A673 (cell line): ENCODE data around the gene PRKCA. TPM values are rescaled to one million over a fixed set of nuclear protein-coding genes. Genes with fewer than 3 reads are reported as not detected.

Experiments
- BruUV-seq: library from RNA; stranded (reverse); fragments of 400-500 nt; replicated peaks from 2 replicates; lab custom pipeline; 2021; lab: Mats Ljungman, UMichigan
- CTCF ChIA-PET: fragments of 300-600 bp; sonication (Branson Sonifier 250); formaldehyde crosslinking; loops from one replicate; lab custom pipeline; 2022; ENCODE audit warnings: antibody characterized with exemption; lab: Charles Lee
- POLR2A ChIA-PET: fragments of 300-600 bp; sonication (Branson Sonifier 250); formaldehyde crosslinking; loops from one replicate; lab custom pipeline; 2022; ENCODE audit warnings: antibody characterized with exemption; ENCODE audit not compliant: low non-redundant PET; lab: Charles Lee
- DNase-seq: peaks from one replicate; pipeline ENCODE4 v3.0.0-alpha.2; 2015; ENCODE audit warnings: low spot score
- H3K27ac ChIP-seq: fragments of 200-600 bp; sonication (generic); 2 replicates; pipeline ENCODE4 v1.5.1; 2016; ENCODE audit warnings: mixed run types, low read depth, mild to moderate bottlenecking, mixed read lengths, antibody characterized with exemption, low read length; ENCODE audit not compliant: poor library complexity, severe bottlenecking
- H3K27me3 ChIP-seq: fragments of 200-600 bp; sonication (generic); replicated peaks from 2 replicates; pipeline ENCODE4 v1.6.1; 2017; ENCODE audit warnings: mixed run types, low read depth, mild to moderate bottlenecking, mixed read lengths, antibody characterized with exemption, low read length; ENCODE audit not compliant: insufficient read depth, poor library complexity
- H3K36me3 ChIP-seq: fragments of 200-600 bp; sonication (generic); 2 replicates; pipeline ENCODE4 v1.6.1; 2016; ENCODE audit warnings: mixed run types, mild to moderate bottlenecking, mixed read lengths, antibody characterized with exemption, low read length; ENCODE audit not compliant: insufficient read depth, poor library complexity, severe bottlenecking
- H3K4me1 ChIP-seq: fragments of 200-600 bp; sonication (generic); 2 replicates; pipeline ENCODE4 v1.6.1; 2017; ENCODE audit warnings: mixed run types, mild to moderate bottlenecking, mixed read lengths, antibody characterized with exemption, low read length; ENCODE audit not compliant: insufficient read depth, poor library complexity, severe bottlenecking
- H3K4me3 ChIP-seq: fragments of 200-600 bp; sonication (generic); 2 replicates; pipeline ENCODE4 v1.5.1; 2016; ENCODE audit warnings: low read depth, mixed run types, mild to moderate bottlenecking, mixed read lengths, low read length; ENCODE audit not compliant: poor library complexity, severe bottlenecking
- H3K9me3 ChIP-seq: fragments of 200-600 bp; sonication (generic); 2 replicates; pipeline ENCODE4 v1.6.1; 2016; ENCODE audit warnings: mixed run types, low read depth, mild to moderate bottlenecking, mixed read lengths, antibody characterized with exemption, low read length; ENCODE audit not compliant: poor library complexity, severe bottlenecking
- EZH2 ChIP-seq: fragments of 200-600 bp; sonication (generic); IDR thresholded peaks from 2 replicates; pipeline ENCODE4 v1.6.1; 2017; ENCODE audit warnings: borderline replicate concordance, low read depth, mild to moderate bottlenecking, mixed read lengths, antibody characterized with exemption, low read length; ENCODE audit not compliant: poor library complexity, severe bottlenecking
- intact Hi-C: fragments of 100-400 bp; cut with micrococcal nuclease; formaldehyde crosslinking; loops from one replicate; pipeline ENCODE4 v1.10.0; 2022; ENCODE audit not compliant: unreplicated experiment
- total RNA-seq: library from RNA; stranded (reverse); gene quantifications from 2 replicates; pipeline ENCODE4 v1.2.3, GENCODE V29; 2021
- TF ChIP-seq, protein P1 (sequence below): fragments of 300-800, 200-600 bp; sonication (generic); conservative IDR thresholded peaks from 2 replicates; pipeline ENCODE4 v1.5.1; 2017; ENCODE audit warnings: low read depth, mild to moderate bottlenecking, antibody characterized with exemption, low read length, moderate library complexity, mixed read lengths

PRKCA gene
- total RNA-seq, 1 experiment from 2014 or later, result 16.3 TPM

- intact Hi-C loops, result no loop called here
- BruUV-seq, result no TSS peak
These were observed 140.8 kb downstream of the PRKCA start for GRCh38 chr17:66443166-66443565.

DNA sequence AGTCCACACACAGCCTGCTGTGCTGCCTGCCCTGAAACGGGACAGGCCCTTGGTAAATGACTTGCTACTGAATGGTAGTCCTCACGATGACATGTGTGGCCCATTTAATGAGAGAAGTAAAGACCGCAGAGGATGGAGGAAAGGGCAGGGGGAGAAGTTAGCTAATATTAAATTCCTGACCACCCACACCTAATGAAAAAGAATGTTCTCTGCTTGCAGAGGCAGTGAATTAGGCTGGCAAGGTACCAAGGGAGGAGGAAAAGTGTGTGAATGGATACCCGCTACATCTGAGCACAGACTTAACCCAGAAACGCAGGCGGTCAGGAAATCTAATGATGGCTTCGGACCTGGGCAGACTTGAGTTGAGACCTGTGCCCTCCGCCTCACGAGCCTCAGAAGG is 141.2 kb downstream of the PRKCA start:
- intact Hi-C loops, result no loop called here
- ChIA-PET POLR2A (no interaction called here), CTCF (no interaction called here)
- TF ChIP-seq, protein P1, sequence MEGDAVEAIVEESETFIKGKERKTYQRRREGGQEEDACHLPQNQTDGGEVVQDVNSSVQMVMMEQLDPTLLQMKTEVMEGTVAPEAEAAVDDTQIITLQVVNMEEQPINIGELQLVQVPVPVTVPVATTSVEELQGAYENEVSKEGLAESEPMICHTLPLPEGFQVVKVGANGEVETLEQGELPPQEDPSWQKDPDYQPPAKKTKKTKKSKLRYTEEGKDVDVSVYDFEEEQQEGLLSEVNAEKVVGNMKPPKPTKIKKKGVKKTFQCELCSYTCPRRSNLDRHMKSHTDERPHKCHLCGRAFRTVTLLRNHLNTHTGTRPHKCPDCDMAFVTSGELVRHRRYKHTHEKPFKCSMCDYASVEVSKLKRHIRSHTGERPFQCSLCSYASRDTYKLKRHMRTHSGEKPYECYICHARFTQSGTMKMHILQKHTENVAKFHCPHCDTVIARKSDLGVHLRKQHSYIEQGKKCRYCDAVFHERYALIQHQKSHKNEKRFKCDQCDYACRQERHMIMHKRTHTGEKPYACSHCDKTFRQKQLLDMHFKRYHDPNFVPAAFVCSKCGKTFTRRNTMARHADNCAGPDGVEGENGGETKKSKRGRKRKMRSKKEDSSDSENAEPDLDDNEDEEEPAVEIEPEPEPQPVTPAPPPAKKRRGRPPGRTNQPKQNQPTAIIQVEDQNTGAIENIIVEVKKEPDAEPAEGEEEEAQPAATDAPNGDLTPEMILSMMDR, result no peak
- no peak for TF ChIP-seq EZH2
- Histone ChIP-seq H3K4me3 (no peak overlapping the region), H3K4me1 (no peaks in the 10 kb centered on the region), H3K9me3 (no peaks in the 10 kb centered on the region), H3K36me3 (no peaks in the 10 kb centered on the region), H3K27me3 (no peaks in the 10 kb centered on the region), H3K27ac (no peak overlapping the region)
- BruUV-seq, result no TSS peak
- no peak for DNase-seq

More at GRCh38 chr17:66443166-66443565, 140.8 kb downstream of the PRKCA start:
- H3K4me1 ChIP-seq, result no peaks in the 10 kb centered on the region
- no peaks in the 10 kb centered on the region for H3K9me3 ChIP-seq
- no peak for TF ChIP-seq EZH2
- TF ChIP-seq, protein P1, result no peak
- H3K27me3 ChIP-seq, result no peaks in the 10 kb centered on the region
- DNase-seq, result no peak
- H3K27ac ChIP-seq, result no peak overlapping the region
- no peaks in the 10 kb centered on the region for H3K36me3 ChIP-seq
- POLR2A ChIA-PET, result no interaction called here
- H3K4me3 ChIP-seq, result no peak overlapping the region
- CTCF ChIA-PET, result no interaction called here

- no peak overlapping the region for H3K27ac ChIP-seq
- CTCF ChIA-PET, result no interaction called here
- no peaks in the 10 kb centered on the region for H3K36me3 ChIP-seq
- no peaks in the 10 kb centered on the region for H3K27me3 ChIP-seq
- POLR2A ChIA-PET, result no interaction called here
- no peak for DNase-seq
- TF ChIP-seq EZH2, result no peak
- TF ChIP-seq, protein P1, result no peak
- no peaks in the 10 kb centered on the region for H3K4me1 ChIP-seq
- no peaks in the 10 kb centered on the region for H3K9me3 ChIP-seq
- intact Hi-C loops, result no loop called here
- no TSS peak for BruUV-seq
- no peak overlapping the region for H3K4me3 ChIP-seq
These were observed 141.6 kb downstream of the PRKCA start for GRCh38 chr17:66444031-66444430.
